B cell (primary cell): Measurements from ENCODE around the gene NMNAT1. TPM values are rescaled to one million over a fixed set of nuclear protein-coding genes. Genes with fewer than 3 reads are reported as not detected.

Experiments
- ATAC-seq: fragments of 200-7000 bp; cut with Tn5 transposase; one replicate; pipeline ENCODE4 v1.10.0; 2021; ENCODE audit warnings: low read depth, mild to moderate bottlenecking, moderate number of reproducible peaks, moderate library complexity
- CTCF ChIA-PET: fragments of 350-600 bp; sonication (Branson Sonifier 250); formaldehyde crosslinking; loops from one replicate; lab custom pipeline; 2021; ENCODE audit warnings: antibody characterized with exemption, inconsistent platforms; lab: Charles Lee
- POLR2A ChIA-PET: fragments of 350-600 bp; sonication (Branson Sonifier 250); formaldehyde crosslinking; loops from one replicate; lab custom pipeline; 2021; ENCODE audit warnings: antibody characterized with exemption; lab: Charles Lee
- DNase-seq: peaks from one replicate; pipeline ENCODE4 v3.0.0; 2013
- H2AFZ ChIP-seq: 2 replicates; pipeline ENCODE4 v1.6.1; 2012; ENCODE audit warnings: mild to moderate bottlenecking, low read depth, low read length; ENCODE audit not compliant: insufficient read depth, poor library complexity, severe bottlenecking
- H3K27ac ChIP-seq, 2 donors: 1 replicate in 1 of 2; 2 replicates in 1 of 2; pipeline ENCODE4 v1.5.1; 2012 to 2013; ENCODE audit warnings: low read length in 2 of 2, mild to moderate bottlenecking in 2 of 2, moderate library complexity in 1 of 2
- H3K27me3 ChIP-seq, 4 experiments: fragments of 200-600 bp in 1 of 4; sonication (generic) in 1 of 4; replicated peaks in 1 of 4; 1 replicate in 2 of 4; 2 replicates in 2 of 4; pipeline versions ENCODE4 v1.6.1 to v1.7.0; 2013 to 2016; ENCODE audit warnings: low read length in 3 of 4, mild to moderate bottlenecking in 2 of 4, mixed read lengths in 1 of 4, moderate library complexity in 1 of 4; ENCODE audit not compliant: insufficient read depth in 4 of 4, control insufficient read depth in 3 of 4; ENCODE audit errors: control extremely low read depth in 1 of 4
- H3K36me3 ChIP-seq, 2 experiments: replicated peaks in 1 of 2; 1 replicate in 1 of 2; 2 replicates in 1 of 2; pipeline versions ENCODE4 v1.6.1 to v1.7.1; 2013; ENCODE audit warnings: low read length in 1 of 2; ENCODE audit not compliant: insufficient read depth in 2 of 2, control insufficient read depth in 1 of 2; ENCODE audit errors: control extremely low read depth in 1 of 2, extremely low read depth in 1 of 2
- H3K4me1 ChIP-seq, 2 donors: fragments of 200-600 bp in 1 of 2; sonication (generic) in 1 of 2; 1 replicate in 1 of 2; 2 replicates in 1 of 2; pipeline versions ENCODE4 v1.5.1 to v1.6.1; 2013 to 2017; ENCODE audit warnings: low read length in 2 of 2; ENCODE audit not compliant: control insufficient read depth in 2 of 2, insufficient read depth in 2 of 2
- H3K4me2 ChIP-seq: replicated peaks from 2 replicates; pipeline ENCODE3; 2012; ENCODE audit warnings: mild to moderate bottlenecking, low read depth, low read length; ENCODE audit not compliant: poor library complexity, severe bottlenecking
- H3K4me3 ChIP-seq, 5 experiments: fragments of 200-600 bp in 1 of 5; sonication (generic) in 1 of 5; 1 replicate in 3 of 5; 2 replicates in 2 of 5; pipeline versions ENCODE4 v1.5.1 to v1.7.0; 2011 to 2016; ENCODE audit warnings: low read length in 4 of 5, mild to moderate bottlenecking in 4 of 5, low read depth in 2 of 5, control low read depth in 1 of 5, moderate library complexity in 1 of 5; ENCODE audit not compliant: insufficient read depth in 1 of 5; ENCODE audit errors: control extremely low read depth in 1 of 5, extremely low read depth in 1 of 5
- H3K79me2 ChIP-seq: fragments of 200-600 bp; sonication (generic); one replicate; pipeline ENCODE4 v1.6.0; 2016; ENCODE audit warnings: low read length; ENCODE audit not compliant: control insufficient read depth, insufficient read depth
- H3K9ac ChIP-seq: fragments of 200-600 bp; sonication (generic); 2 replicates; pipeline ENCODE4 v1.6.1; 2017; ENCODE audit warnings: mild to moderate bottlenecking, low read length, moderate library complexity
- H3K9me3 ChIP-seq, 3 donors: one replicate each; pipeline versions ENCODE4 v1.6.1 to v1.7.1; 2013; ENCODE audit warnings: low read length in 2 of 3; ENCODE audit not compliant: control insufficient read depth in 2 of 3, insufficient read depth in 1 of 3; ENCODE audit errors: control extremely low read depth in 1 of 3
- H4K20me1 ChIP-seq: 2 replicates; pipeline ENCODE4 v1.6.0; 2012; ENCODE audit warnings: mild to moderate bottlenecking, low read length; ENCODE audit not compliant: insufficient read depth, control insufficient read depth, poor library complexity, severe bottlenecking
- H3K27ac Mint-ChIP-seq: one replicate; pipeline ENCODE4 v1.8.0; 2021; ENCODE audit warnings: mixed read lengths
- H3K27me3 Mint-ChIP-seq: one replicate; pipeline ENCODE4 v1.8.0; 2021; ENCODE audit warnings: mixed read lengths
- H3K4me1 Mint-ChIP-seq: one replicate; pipeline ENCODE4 v1.8.0; 2021; ENCODE audit warnings: mixed read lengths
- H3K4me3 Mint-ChIP-seq: one replicate; pipeline ENCODE4 v1.8.0; 2021; ENCODE audit warnings: mixed read lengths
- H3K9me3 Mint-ChIP-seq: one replicate; pipeline ENCODE4 v1.8.0; 2022; ENCODE audit warnings: mixed read lengths; ENCODE audit not compliant: insufficient read depth
- EZH2 ChIP-seq: IDR thresholded peaks from 2 replicates; pipeline ENCODE4 v1.6.1; 2012; ENCODE audit warnings: borderline replicate concordance, low read depth, mild to moderate bottlenecking, moderate library complexity, low read length; ENCODE audit not compliant: insufficient read depth, poor library complexity, severe bottlenecking
- WGBS: methylation state at CpG from one replicate; pipeline ENCODE4 v1.1.5; 2013; ENCODE audit warnings: missing lambda C conversion rate; ENCODE audit not compliant: insufficient coverage; 5-methylcytosine and 5-hydroxymethylcytosine counted together
- intact Hi-C: fragments of 100-400 bp; cut with micrococcal nuclease; formaldehyde crosslinking; loops from one replicate; pipeline ENCODE4 v1.10.0; 2022
- polyA plus RNA-seq: library from polyadenylated mRNA; depleted of rRNA; stranded (reverse); fragments of >200 nt; gene quantifications from 2 replicates; pipeline ENCODE4 v1.2.3, GENCODE V29; 2012
- total RNA-seq, 2 donors: library from RNA; stranded (reverse); fragments of 120-200 nt in 1 of 2; gene quantifications; 1 replicate in 1 of 2; 2 replicates in 1 of 2; pipeline versions ENCODE4 v1.2.3 to v1.2.4, GENCODE V29; 2013 to 2022
- TF ChIP-seq, protein P1 (sequence below): fragments of 200-600 bp; IDR thresholded peaks from one replicate; pipeline ENCODE4 v1.8.0; 2022; ENCODE audit warnings: antibody characterized with exemption, mild to moderate bottlenecking

Gene NMNAT1
- total and polyA plus RNA-seq, 2 donors (not counting 1 experiment from before 2014, with no cell fraction given): 4.5 to 8.0 TPM

DNA sequence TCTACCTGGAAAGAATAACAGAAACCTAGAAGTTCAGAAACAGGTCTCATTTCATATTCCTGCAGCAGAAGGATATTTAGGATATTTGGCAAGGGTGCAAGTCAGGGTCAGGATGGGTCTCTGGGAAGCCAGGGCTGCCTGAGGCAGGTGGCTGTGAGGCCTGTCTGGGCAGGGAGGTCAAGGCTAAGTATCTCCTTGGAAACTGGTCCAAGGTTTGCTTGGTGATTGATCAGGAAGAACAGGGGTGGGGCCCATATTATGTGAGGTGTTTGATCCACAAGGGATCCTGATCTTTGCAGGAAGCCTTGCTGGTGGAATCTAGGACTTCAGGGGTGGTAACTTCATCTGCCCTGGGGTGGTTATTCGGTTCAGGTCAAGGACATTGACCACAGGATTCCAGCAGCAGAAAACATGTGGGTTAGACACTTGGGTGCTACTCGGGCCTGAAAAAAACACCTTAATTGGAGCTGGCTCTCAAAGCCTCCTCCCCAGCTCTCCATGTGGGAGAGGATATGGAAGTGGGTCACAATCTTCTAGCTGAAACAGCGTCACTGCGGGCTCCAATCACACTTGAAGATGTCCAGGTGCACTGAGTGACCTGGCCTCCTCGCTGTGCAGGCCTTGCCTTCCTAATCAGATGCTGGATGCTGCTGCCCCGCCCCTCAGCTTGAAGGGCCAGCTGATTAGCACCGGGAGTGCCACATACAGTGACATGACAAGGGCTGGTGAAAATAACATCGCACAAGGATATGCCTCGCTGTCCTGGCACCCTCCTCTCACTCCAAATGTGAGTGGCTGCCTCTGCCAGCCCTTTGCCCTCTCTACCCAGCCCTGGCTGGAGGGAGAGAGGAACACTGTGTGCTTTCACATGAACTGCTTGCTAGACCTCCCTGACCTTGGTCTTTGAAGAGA is 41.9 kb upstream of the NMNAT1 start:
- peak overlapping the region; percentile 68 for H2AFZ ChIP-seq
- Mint-ChIP-seq H3K4me3 (peak overlapping the region; percentile 89), H3K4me1 (peaks cover 16% of the 10 kb centered on the region), H3K27ac (peak overlapping the region; percentile 92), H3K9me3 (no peaks in the 10 kb centered on the region), H3K27me3 (no peaks in the 10 kb centered on the region)
- peaks cover 0 to 1% of the 10 kb centered on the region in 2 experiments for H3K36me3 ChIP-seq
- ATAC-seq (no peak), DNase-seq (no peak)
- no peaks in the 10 kb centered on the region for H3K27me3 ChIP-seq
- no peak overlapping the region for H3K4me3 ChIP-seq
- ChIA-PET CTCF (interaction anchor here (1.0 kb wide), 1 partner anchor 117 kb away, joined by 3 read pairs; no protein-coding TSS in a partner anchor), POLR2A (no interaction called here)
- intact Hi-C loops: no loop called here
- peaks cover 34% of the 10 kb centered on the region for H3K79me2 ChIP-seq
- H3K9me3 ChIP-seq: no peaks in the 10 kb centered on the region
- no peaks in the 10 kb centered on the region for H4K20me1 ChIP-seq
- WGBS: 90% methylated on average over 7 of the region's 9 CpGs
- H3K4me2 ChIP-seq: peak overlapping the region; percentile 62
- H3K9ac ChIP-seq: no peak overlapping the region
- H3K4me1 ChIP-seq: peaks cover 12 to 16% of the 10 kb centered on the region in 2 donors
- H3K27ac ChIP-seq: peak overlapping the region; percentile 38 to 39
- TF ChIP-seq, protein P1, sequence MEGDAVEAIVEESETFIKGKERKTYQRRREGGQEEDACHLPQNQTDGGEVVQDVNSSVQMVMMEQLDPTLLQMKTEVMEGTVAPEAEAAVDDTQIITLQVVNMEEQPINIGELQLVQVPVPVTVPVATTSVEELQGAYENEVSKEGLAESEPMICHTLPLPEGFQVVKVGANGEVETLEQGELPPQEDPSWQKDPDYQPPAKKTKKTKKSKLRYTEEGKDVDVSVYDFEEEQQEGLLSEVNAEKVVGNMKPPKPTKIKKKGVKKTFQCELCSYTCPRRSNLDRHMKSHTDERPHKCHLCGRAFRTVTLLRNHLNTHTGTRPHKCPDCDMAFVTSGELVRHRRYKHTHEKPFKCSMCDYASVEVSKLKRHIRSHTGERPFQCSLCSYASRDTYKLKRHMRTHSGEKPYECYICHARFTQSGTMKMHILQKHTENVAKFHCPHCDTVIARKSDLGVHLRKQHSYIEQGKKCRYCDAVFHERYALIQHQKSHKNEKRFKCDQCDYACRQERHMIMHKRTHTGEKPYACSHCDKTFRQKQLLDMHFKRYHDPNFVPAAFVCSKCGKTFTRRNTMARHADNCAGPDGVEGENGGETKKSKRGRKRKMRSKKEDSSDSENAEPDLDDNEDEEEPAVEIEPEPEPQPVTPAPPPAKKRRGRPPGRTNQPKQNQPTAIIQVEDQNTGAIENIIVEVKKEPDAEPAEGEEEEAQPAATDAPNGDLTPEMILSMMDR: no peak
- no peak for TF ChIP-seq EZH2

DNA sequence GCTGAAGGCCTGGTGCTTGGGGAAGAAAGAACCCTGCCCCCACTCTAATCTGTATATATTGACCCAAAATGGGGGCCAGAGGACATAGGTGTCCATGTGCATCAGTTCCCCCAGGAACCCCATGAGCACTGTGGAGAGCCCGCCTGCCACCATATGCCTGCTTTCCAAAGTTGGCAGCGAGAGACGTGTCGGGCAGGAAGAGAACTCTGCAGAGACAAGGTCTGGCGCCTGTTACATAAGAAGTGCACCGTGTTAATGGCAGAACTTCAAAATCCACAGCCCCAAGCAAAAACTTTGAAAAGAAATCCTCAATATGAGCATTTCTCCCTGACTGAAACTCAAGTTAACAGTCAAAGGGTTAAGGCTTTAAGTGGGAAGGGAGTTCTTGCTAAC is 41.2 kb upstream of the NMNAT1 start:
- 98% methylated on average over 6 of the region's 6 CpGs for WGBS
- no peak overlapping the region for H3K4me3 ChIP-seq
- H3K9me3 ChIP-seq: no peaks in the 10 kb centered on the region
- CTCF ChIA-PET: no interaction called here
- Mint-ChIP-seq H3K27me3 (no peaks in the 10 kb centered on the region), H3K4me3 (no peak overlapping the region), H3K4me1 (peaks cover 16% of the 10 kb centered on the region), H3K9me3 (no peaks in the 10 kb centered on the region), H3K27ac (peak overlapping the region; percentile 6)
- DNase-seq: no peak
- intact Hi-C loops: no loop called here
- POLR2A ChIA-PET: no interaction called here
- no peak overlapping the region for H2AFZ ChIP-seq
- TF ChIP-seq, protein P1: no peak
- no peak for TF ChIP-seq EZH2
- no peak overlapping the region for H3K4me2 ChIP-seq
- H3K27ac ChIP-seq: no peak overlapping the region
- peaks cover 36% of the 10 kb centered on the region for H3K79me2 ChIP-seq
- ATAC-seq: no peak
- peaks cover 0 to 1% of the 10 kb centered on the region in 2 experiments for H3K36me3 ChIP-seq
- H4K20me1 ChIP-seq: no peaks in the 10 kb centered on the region
- H3K27me3 ChIP-seq: no peaks in the 10 kb centered on the region
- H3K9ac ChIP-seq: no peak overlapping the region
- peaks cover 12 to 16% of the 10 kb centered on the region in 2 donors for H3K4me1 ChIP-seq
